ENCODE data around the gene UBAP1L.
"Not testable (repeated sequence)": the region's sequence is repeated elsewhere in the genome, so short reads cannot be mapped to it uniquely, and the experiment has no call there.

The UBAP1L gene

DNA sequence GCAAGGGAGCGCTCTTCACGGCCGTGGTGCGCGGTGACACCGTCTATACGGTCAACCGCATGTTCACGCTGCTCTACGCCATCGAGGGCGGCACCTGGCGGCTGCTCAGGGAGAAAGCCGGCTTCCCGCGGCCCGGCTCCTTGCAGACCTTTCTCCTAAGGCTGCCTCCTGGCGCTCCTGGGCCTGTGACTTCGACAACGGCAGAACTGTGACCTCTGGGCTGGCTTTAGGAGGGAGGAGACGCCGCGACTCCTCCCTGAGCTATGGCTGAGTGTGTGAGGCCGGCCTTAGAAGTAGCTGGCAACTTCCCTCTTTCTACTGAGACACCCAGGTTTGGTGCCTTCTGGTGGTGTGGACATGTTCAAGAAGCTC lies 37.0 kb downstream of the UBAP1L start:
- H3K4me3 ChIP-seq (ENCODE audit: low read length): no peak overlapping the region
- H3K36me3 ChIP-seq (ENCODE audit: control insufficient read depth, insufficient read depth, low read length): no peaks in the 10 kb centered on the region
- H3K4me1 ChIP-seq (ENCODE audit: control insufficient read depth, insufficient read depth, low read length): peaks cover 18% of the 10 kb centered on the region
- peaks cover 29% of the 10 kb centered on the region for H3K27me3 ChIP-seq (ENCODE audit: control insufficient read depth, insufficient read depth, low read length)
- no peaks in the 10 kb centered on the region for H3K9me3 ChIP-seq (ENCODE audit: control insufficient read depth, low read length)
- H3K9ac ChIP-seq (ENCODE audit: low read length): no peak overlapping the region

DNA sequence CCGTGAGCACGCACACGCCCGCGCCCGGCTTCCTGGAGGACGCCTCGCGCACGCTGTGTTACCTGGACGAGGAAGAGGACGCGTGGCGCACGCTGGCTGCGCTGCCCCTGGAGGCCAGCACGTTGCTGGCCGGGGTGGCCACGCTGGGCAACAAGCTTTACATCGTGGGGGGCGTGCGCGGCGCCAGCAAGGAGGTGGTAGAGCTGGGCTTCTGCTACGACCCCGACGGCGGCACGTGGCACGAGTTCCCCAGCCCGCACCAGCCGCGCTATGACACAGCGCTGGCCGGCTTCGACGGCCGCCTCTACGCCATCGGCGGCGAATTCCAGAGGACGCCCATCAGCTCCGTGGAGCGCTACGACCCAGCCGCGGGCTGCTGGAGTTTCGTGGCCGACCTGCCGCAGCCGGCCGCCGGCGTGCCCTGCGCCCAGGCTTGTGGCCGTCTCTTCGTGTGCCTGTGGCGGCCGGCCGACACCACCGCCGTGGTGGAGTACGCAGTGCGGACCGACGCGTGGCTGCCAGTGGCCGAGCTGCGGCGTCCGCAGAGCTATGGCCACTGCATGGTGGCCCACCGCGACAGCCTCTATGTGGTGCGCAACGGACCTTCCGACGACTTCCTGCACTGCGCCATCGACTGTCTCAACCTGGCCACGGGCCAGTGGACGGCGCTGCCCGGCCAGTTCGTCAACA lies 37.6 kb downstream of the UBAP1L start:
- Histone ChIP-seq H3K4me1 (ENCODE audit: control insufficient read depth, insufficient read depth, low read length) (peaks cover 13% of the 10 kb centered on the region), H3K4me3 (ENCODE audit: low read length) (no peak overlapping the region), H3K9ac (ENCODE audit: low read length) (no peak overlapping the region), H3K36me3 (ENCODE audit: control insufficient read depth, insufficient read depth, low read length) (no peaks in the 10 kb centered on the region), H3K9me3 (ENCODE audit: control insufficient read depth, low read length) (no peaks in the 10 kb centered on the region), H3K27me3 (ENCODE audit: control insufficient read depth, insufficient read depth, low read length) (peaks cover 26% of the 10 kb centered on the region)

GRCh38 chr15:65076486-65077290 lies 38.3 kb downstream of the UBAP1L start, which contains the start of gene KBTBD13:
TSS of gene KBTBD13 (plus strand) at chr15:65076746. CDS start at chr15:65076816, 70 bp downstream.
- Histone ChIP-seq H3K4me3 (ENCODE audit: low read length) (no peak within 1 kb of the TSS), H3K27me3 (ENCODE audit: control insufficient read depth, insufficient read depth, low read length) (peaks cover 22% of the 10 kb centered on the region), H3K9me3 (ENCODE audit: control insufficient read depth, low read length) (no peaks in the 10 kb centered on the region), H3K4me1 (ENCODE audit: control insufficient read depth, insufficient read depth, low read length) (peaks cover 8% of the 10 kb centered on the region), H3K36me3 (ENCODE audit: control insufficient read depth, insufficient read depth, low read length) (no peaks in the 10 kb centered on the region), H3K9ac (ENCODE audit: low read length) (no peak within 1 kb of the TSS)

- H3K36me3 ChIP-seq (ENCODE audit: control insufficient read depth, insufficient read depth, low read length); H3K4me3 ChIP-seq (ENCODE audit: low read length); H3K4me1 ChIP-seq (ENCODE audit: control insufficient read depth, insufficient read depth, low read length); H3K9ac ChIP-seq (ENCODE audit: low read length); H3K9me3 ChIP-seq (ENCODE audit: control insufficient read depth, low read length): not testable (repeated sequence)
- peaks cover 20% of the 10 kb centered on the region for H3K27me3 ChIP-seq (ENCODE audit: control insufficient read depth, insufficient read depth, low read length)
Measured at GRCh38 chr15:65075607-65076395, 39.2 kb downstream of the UBAP1L start.

DNA sequence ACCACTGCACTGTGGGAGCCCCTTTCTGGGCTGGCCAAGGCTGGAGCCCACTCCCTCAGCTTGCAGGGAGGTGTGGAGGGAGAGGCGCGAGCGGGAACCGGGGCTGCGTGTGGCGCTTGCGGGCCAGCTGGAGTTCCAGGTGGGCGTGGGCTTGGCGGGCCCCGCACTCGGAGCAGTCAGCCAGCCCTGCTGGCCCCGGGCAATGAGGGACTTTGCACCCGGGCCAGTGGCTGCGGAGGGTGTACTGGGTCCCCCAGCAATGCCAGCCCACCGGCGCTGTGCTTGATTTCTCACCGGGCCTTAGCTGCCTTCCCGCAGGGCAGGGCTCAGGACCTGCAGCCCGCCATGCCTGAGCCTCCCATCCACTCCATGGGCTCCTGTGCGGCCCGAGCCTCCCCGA lies 40.1 kb downstream of the UBAP1L start:
- H3K9ac ChIP-seq (ENCODE audit: low read length); H3K9me3 ChIP-seq (ENCODE audit: control insufficient read depth, low read length); H3K4me3 ChIP-seq (ENCODE audit: low read length); H3K36me3 ChIP-seq (ENCODE audit: control insufficient read depth, insufficient read depth, low read length): not testable (repeated sequence)
- Histone ChIP-seq H3K27me3 (ENCODE audit: control insufficient read depth, insufficient read depth, low read length) (peaks cover 20% of the 10 kb centered on the region), H3K4me1 (ENCODE audit: control insufficient read depth, insufficient read depth, low read length) (peaks cover 10% of the 10 kb centered on the region)

GRCh38 chr15:65072617-65073016 lies 42.4 kb downstream of the UBAP1L start:
- Histone ChIP-seq H3K4me3 (ENCODE audit: low read length) (no peak overlapping the region), H3K4me1 (ENCODE audit: control insufficient read depth, insufficient read depth, low read length) (peaks cover 14% of the 10 kb centered on the region), H3K27me3 (ENCODE audit: control insufficient read depth, insufficient read depth, low read length) (peaks cover 22% of the 10 kb centered on the region), H3K9me3 (ENCODE audit: control insufficient read depth, low read length) (no peaks in the 10 kb centered on the region), H3K9ac (ENCODE audit: low read length) (no peak overlapping the region), H3K36me3 (ENCODE audit: control insufficient read depth, insufficient read depth, low read length) (no peaks in the 10 kb centered on the region)

- no peak overlapping the region for H3K9ac ChIP-seq (ENCODE audit: low read length)
- H3K9me3 ChIP-seq (ENCODE audit: control insufficient read depth, low read length): no peaks in the 10 kb centered on the region
- peaks cover 13% of the 10 kb centered on the region for H3K4me1 ChIP-seq (ENCODE audit: control insufficient read depth, insufficient read depth, low read length)
- H3K27me3 ChIP-seq (ENCODE audit: control insufficient read depth, insufficient read depth, low read length): peaks cover 22% of the 10 kb centered on the region
- H3K4me3 ChIP-seq (ENCODE audit: low read length): no peak overlapping the region
- no peaks in the 10 kb centered on the region for H3K36me3 ChIP-seq (ENCODE audit: control insufficient read depth, insufficient read depth, low read length)
Measured at GRCh38 chr15:65072027-65072426, 43.0 kb downstream of the UBAP1L start.

- Histone ChIP-seq H3K27me3 (ENCODE audit: control insufficient read depth, insufficient read depth, low read length) (peaks cover 22% of the 10 kb centered on the region), H3K4me3 (ENCODE audit: low read length) (no peak overlapping the region), H3K9me3 (ENCODE audit: control insufficient read depth, low read length) (no peaks in the 10 kb centered on the region), H3K36me3 (ENCODE audit: control insufficient read depth, insufficient read depth, low read length) (no peaks in the 10 kb centered on the region), H3K9ac (ENCODE audit: low read length) (no peak overlapping the region), H3K4me1 (ENCODE audit: control insufficient read depth, insufficient read depth, low read length) (peaks cover 13% of the 10 kb centered on the region)
Measured at GRCh38 chr15:65071381-65071811, 43.6 kb downstream of the UBAP1L start.

- Histone ChIP-seq H3K4me1 (ENCODE audit: control insufficient read depth, insufficient read depth, low read length) (peaks cover 13% of the 10 kb centered on the region), H3K27me3 (ENCODE audit: control insufficient read depth, insufficient read depth, low read length) (peaks cover 24% of the 10 kb centered on the region), H3K9ac (ENCODE audit: low read length) (no peak overlapping the region), H3K4me3 (ENCODE audit: low read length) (no peak overlapping the region), H3K36me3 (ENCODE audit: control insufficient read depth, insufficient read depth, low read length) (no peaks in the 10 kb centered on the region), H3K9me3 (ENCODE audit: control insufficient read depth, low read length) (no peaks in the 10 kb centered on the region)
Measured at GRCh38 chr15:65069779-65070546, 45.0 kb downstream of the UBAP1L start.

- H3K27me3 ChIP-seq (ENCODE audit: control insufficient read depth, insufficient read depth, low read length): peaks cover 24% of the 10 kb centered on the region
- no peaks in the 10 kb centered on the region for H3K36me3 ChIP-seq (ENCODE audit: control insufficient read depth, insufficient read depth, low read length)
- H3K9me3 ChIP-seq (ENCODE audit: control insufficient read depth, low read length): no peaks in the 10 kb centered on the region
- no peak overlapping the region for H3K4me3 ChIP-seq (ENCODE audit: low read length)
- H3K4me1 ChIP-seq (ENCODE audit: control insufficient read depth, insufficient read depth, low read length): peaks cover 13% of the 10 kb centered on the region
- no peak overlapping the region for H3K9ac ChIP-seq (ENCODE audit: low read length)
Measured at GRCh38 chr15:65069179-65069578, 45.8 kb downstream of the UBAP1L start.

GRCh38 chr15:65068403-65068788 lies 46.6 kb downstream of the UBAP1L start:
- peaks cover 13% of the 10 kb centered on the region for H3K4me1 ChIP-seq (ENCODE audit: control insufficient read depth, insufficient read depth, low read length)
- peaks cover 24% of the 10 kb centered on the region for H3K27me3 ChIP-seq (ENCODE audit: control insufficient read depth, insufficient read depth, low read length)
- no peak overlapping the region for H3K9ac ChIP-seq (ENCODE audit: low read length)
- no peaks in the 10 kb centered on the region for H3K36me3 ChIP-seq (ENCODE audit: control insufficient read depth, insufficient read depth, low read length)
- no peaks in the 10 kb centered on the region for H3K9me3 ChIP-seq (ENCODE audit: control insufficient read depth, low read length)
- no peak overlapping the region for H3K4me3 ChIP-seq (ENCODE audit: low read length)
